ENCODE results near the gene SPHK2. TPM values are rescaled to one million over a fixed set of nuclear protein-coding genes. Genes with fewer than 3 reads are reported as not detected.

SPHK2 gene
- total RNA-seq, 1 experiment from 2014 or later = 6.5 TPM

Other genes starting within 250 kb of the SPHK2 start
- 127 and 219 TPM in 2 replicates for gene KDELR1, start 228.0 kb upstream of the SPHK2 start, total RNA-seq (2014; rRNA removed; shearing (Covaris generic))
- not detected in 2 replicates for gene GRIN2D, start 225.8 kb upstream of the SPHK2 start, total RNA-seq (2014; rRNA removed; shearing (Covaris generic))
- gene GRWD1, start 173.5 kb upstream of the SPHK2 start, total RNA-seq (2014; rRNA removed; shearing (Covaris generic)) = 54.8 and 65.5 TPM in 2 replicates
- gene KCNJ14, start 163.9 kb upstream of the SPHK2 start, total RNA-seq (2014; rRNA removed; shearing (Covaris generic)) = 0.23 and 0.41 TPM in 2 replicates
- 44.1 and 47.8 TPM in 2 replicates for gene CYTH2, start 150.1 kb upstream of the SPHK2 start, total RNA-seq (2014; rRNA removed; shearing (Covaris generic))
- 0.43 TPM in 1 of 2 replicates, not detected in the other for gene LMTK3, start 107.7 kb upstream of the SPHK2 start, total RNA-seq (2014; rRNA removed; shearing (Covaris generic))
- 0.23 TPM in 1 of 2 replicates, not detected in the other for gene SULT2B1, start 67.3 kb upstream of the SPHK2 start, total RNA-seq (2014; rRNA removed; shearing (Covaris generic))
- gene SPACA4, start 12.8 kb upstream of the SPHK2 start, total RNA-seq (2014; rRNA removed; shearing (Covaris generic)) = not detected in 2 replicates
- gene FAM83E, start 4.4 kb upstream of the SPHK2 start, total RNA-seq (2014; rRNA removed; shearing (Covaris generic)) = 0.06 and 1.6 TPM in 2 replicates
- gene RPL18, start 328 bp upstream of the SPHK2 start, total RNA-seq (2014; rRNA removed; shearing (Covaris generic)) = 1,978 and 2,048 TPM in 2 replicates
- 14.0 and 34.2 TPM in 2 replicates for gene DBP, start 17.9 kb downstream of the SPHK2 start, total RNA-seq (2014; rRNA removed; shearing (Covaris generic))
- gene CA11, start 26.7 kb downstream of the SPHK2 start, total RNA-seq (2014; rRNA removed; shearing (Covaris generic)) = 2.2 and 8.3 TPM in 2 replicates
- 0.58 TPM in 1 of 2 replicates, not detected in the other for gene NTN5, start 53.5 kb downstream of the SPHK2 start, total RNA-seq (2014; rRNA removed; shearing (Covaris generic))
- gene FUT2, start 76.5 kb downstream of the SPHK2 start, total RNA-seq (2014; rRNA removed; shearing (Covaris generic)) = not detected in 2 replicates
- 0.31 and 0.51 TPM in 2 replicates for gene MAMSTR, start 100.2 kb downstream of the SPHK2 start, total RNA-seq (2014; rRNA removed; shearing (Covaris generic))
- gene RASIP1, start 121.1 kb downstream of the SPHK2 start, total RNA-seq (2014; rRNA removed; shearing (Covaris generic)) = 0.14 TPM in 1 of 2 replicates, not detected in the other
- gene IZUMO1, start 127.4 kb downstream of the SPHK2 start, total RNA-seq (2014; rRNA removed; shearing (Covaris generic)) = not detected in 2 replicates
- 0.25 TPM in 1 of 2 replicates, not detected in the other for gene FUT1, start 133.1 kb downstream of the SPHK2 start, total RNA-seq (2014; rRNA removed; shearing (Covaris generic))
- gene FGF21, start 136.0 kb downstream of the SPHK2 start, total RNA-seq (2014; rRNA removed; shearing (Covaris generic)) = not detected in 2 replicates
- gene BCAT2, start 191.5 kb downstream of the SPHK2 start, total RNA-seq (2014; rRNA removed; shearing (Covaris generic)) = 45.4 and 47.3 TPM in 2 replicates
- gene HSD17B14, start 217.0 kb downstream of the SPHK2 start, total RNA-seq (2014; rRNA removed; shearing (Covaris generic)) = not detected in 2 replicates
- 2.9 and 5.4 TPM in 2 replicates for gene PLEKHA4, start 249.1 kb downstream of the SPHK2 start, total RNA-seq (2014; rRNA removed; shearing (Covaris generic))